Caco-2 (cell line): ENCODE results near the gene GFAP. TPM values are rescaled to one million over a fixed set of nuclear protein-coding genes. Genes with fewer than 3 reads are reported as not detected.

Experiments
- BruUV-seq: library from RNA; stranded (reverse); fragments of 400-500 nt; replicated peaks from 2 replicates; lab custom pipeline; 2021; lab: Mats Ljungman, UMichigan
- CTCF ChIA-PET: fragments of 300-600 bp; sonication (Branson Sonifier 250); formaldehyde crosslinking; loops from one replicate; lab custom pipeline; 2022; ENCODE audit warnings: antibody characterized with exemption; lab: Charles Lee
- POLR2A ChIA-PET: fragments of 300-600 bp; sonication (Branson Sonifier 250); formaldehyde crosslinking; loops from one replicate; lab custom pipeline; 2022; ENCODE audit warnings: antibody characterized with exemption; lab: Charles Lee
- DNase-seq, 2 experiments: peaks; one replicate each; pipeline versions ENCODE4 v3.0.0 to v3.0.0-alpha.2; 2020 to 2022
- H3K27me3 ChIP-seq: replicated peaks from 2 replicates; pipeline ENCODE4 v1.6.0; 2011; ENCODE audit warnings: low read length; ENCODE audit not compliant: control insufficient read depth, insufficient read depth
- H3K36me3 ChIP-seq: 2 replicates; pipeline ENCODE4 v1.5.1; 2011; ENCODE audit warnings: low read length; ENCODE audit not compliant: control insufficient read depth, insufficient read depth
- H3K4me1 ChIP-seq: fragments of 250-450 bp; sonication (Bioruptor Pico); 2 replicates; pipeline ENCODE4 v1.5.1; 2020; ENCODE audit warnings: mild to moderate bottlenecking
- H3K4me3 ChIP-seq: 2 replicates; pipeline ENCODE4 v1.5.1; 2011; ENCODE audit warnings: low read depth, mild to moderate bottlenecking, control low read depth, low read length
- H3K9me3 ChIP-seq: fragments of 250-450 bp; sonication (Bioruptor Pico); 2 replicates; pipeline ENCODE4 v1.5.1; 2020; ENCODE audit warnings: mild to moderate bottlenecking, moderate library complexity
- H3K27ac Mint-ChIP-seq: one replicate; pipeline ENCODE4 v1.8.0; 2022; ENCODE audit warnings: mixed read lengths; ENCODE audit not compliant: unreplicated experiment
- H3K27me3 Mint-ChIP-seq: one replicate; pipeline ENCODE4 v1.8.0; 2022; ENCODE audit warnings: mixed read lengths; ENCODE audit not compliant: insufficient read depth, unreplicated experiment
- H3K36me3 Mint-ChIP-seq: one replicate; pipeline ENCODE4 v1.8.0; 2022; ENCODE audit warnings: mild to moderate bottlenecking, mixed read lengths; ENCODE audit not compliant: insufficient read depth, unreplicated experiment
- H3K4me1 Mint-ChIP-seq: one replicate; pipeline ENCODE4 v1.8.0; 2022; ENCODE audit warnings: low read depth, mixed read lengths; ENCODE audit not compliant: unreplicated experiment
- H3K4me3 Mint-ChIP-seq: one replicate; pipeline ENCODE4 v1.8.0; 2022; ENCODE audit warnings: mild to moderate bottlenecking, moderate library complexity, mixed read lengths; ENCODE audit not compliant: unreplicated experiment
- H3K9me3 Mint-ChIP-seq: one replicate; pipeline ENCODE4 v1.8.0; 2022; ENCODE audit warnings: mixed read lengths; ENCODE audit not compliant: unreplicated experiment
- intact Hi-C: fragments of 100-400 bp; cut with micrococcal nuclease; formaldehyde crosslinking; loops from one replicate; pipeline ENCODE4 v1.10.0; 2022; ENCODE audit not compliant: unreplicated experiment
- total RNA-seq: library from RNA; stranded (reverse); gene quantifications from 2 replicates; pipeline ENCODE4 v1.2.3, GENCODE V29; 2022
- TF ChIP-seq, protein P1 (sequence below), 2 experiments: fragments of 200-600 bp in 1 of 2; IDR thresholded peaks; 1 replicate in 1 of 2; 2 replicates in 1 of 2; pipeline versions ENCODE4 v1.5.1 to v1.8.0; 2011 to 2022; ENCODE audit warnings: antibody characterized with exemption in 1 of 2, control low read depth in 1 of 2, inconsistent platforms in 1 of 2, low read depth in 1 of 2, low read length in 1 of 2, mild to moderate bottlenecking in 1 of 2, moderate library complexity in 1 of 2; ENCODE audit not compliant: insufficient read depth in 1 of 2, severe bottlenecking in 1 of 2, unreplicated experiment in 1 of 2

GFAP gene
- total RNA-seq, 1 experiment from 2014 or later: not detected

DNA sequence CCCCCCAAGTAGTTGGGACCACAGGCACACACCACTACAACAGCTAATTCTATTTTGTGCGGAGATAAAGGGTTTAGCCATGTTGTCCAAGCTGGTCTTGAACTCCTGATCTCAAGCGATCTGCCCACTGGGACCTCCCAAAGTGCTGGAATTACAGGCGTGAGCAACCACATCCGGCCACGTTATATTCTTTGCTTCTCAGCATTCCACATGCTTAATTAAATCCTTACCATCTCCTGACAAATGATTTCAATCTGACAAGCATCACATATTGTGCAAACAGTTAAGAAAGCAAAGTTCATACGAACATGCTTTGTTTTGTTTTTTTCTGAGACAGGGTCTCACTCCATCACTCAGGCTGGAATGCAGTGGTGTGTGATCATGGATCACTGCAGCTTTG, 49.4 kb downstream of the GFAP start:
- no peak overlapping the region for H3K27ac Mint-ChIP-seq
- H3K4me1 ChIP-seq: no peaks in the 10 kb centered on the region
- no peak for DNase-seq
- no peaks in the 10 kb centered on the region for H3K4me1 Mint-ChIP-seq
- TF ChIP-seq, protein P1, sequence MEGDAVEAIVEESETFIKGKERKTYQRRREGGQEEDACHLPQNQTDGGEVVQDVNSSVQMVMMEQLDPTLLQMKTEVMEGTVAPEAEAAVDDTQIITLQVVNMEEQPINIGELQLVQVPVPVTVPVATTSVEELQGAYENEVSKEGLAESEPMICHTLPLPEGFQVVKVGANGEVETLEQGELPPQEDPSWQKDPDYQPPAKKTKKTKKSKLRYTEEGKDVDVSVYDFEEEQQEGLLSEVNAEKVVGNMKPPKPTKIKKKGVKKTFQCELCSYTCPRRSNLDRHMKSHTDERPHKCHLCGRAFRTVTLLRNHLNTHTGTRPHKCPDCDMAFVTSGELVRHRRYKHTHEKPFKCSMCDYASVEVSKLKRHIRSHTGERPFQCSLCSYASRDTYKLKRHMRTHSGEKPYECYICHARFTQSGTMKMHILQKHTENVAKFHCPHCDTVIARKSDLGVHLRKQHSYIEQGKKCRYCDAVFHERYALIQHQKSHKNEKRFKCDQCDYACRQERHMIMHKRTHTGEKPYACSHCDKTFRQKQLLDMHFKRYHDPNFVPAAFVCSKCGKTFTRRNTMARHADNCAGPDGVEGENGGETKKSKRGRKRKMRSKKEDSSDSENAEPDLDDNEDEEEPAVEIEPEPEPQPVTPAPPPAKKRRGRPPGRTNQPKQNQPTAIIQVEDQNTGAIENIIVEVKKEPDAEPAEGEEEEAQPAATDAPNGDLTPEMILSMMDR (IDR thresholded peaks at IDR 0.05; ENCODE audit: insufficient read depth in 1 of 2, low read depth in 1 of 2, low read length in 1 of 2, severe bottlenecking in 1 of 2, unreplicated experiment in 1 of 2): no peak
- no TSS peak for BruUV-seq
- no peak overlapping the region for H3K4me3 ChIP-seq
- intact Hi-C loops: loop anchor here (1.0 to 5.0 kb wide), 3 partner anchors 87 to 334 kb away; no protein-coding TSS in a partner anchor
- H3K36me3 Mint-ChIP-seq: peaks cover 67% of the 10 kb centered on the region
- H3K27me3 ChIP-seq: no peaks in the 10 kb centered on the region
- H3K27me3 Mint-ChIP-seq: no peaks in the 10 kb centered on the region
- POLR2A ChIA-PET: no interaction called here
- H3K9me3 Mint-ChIP-seq: no peaks in the 10 kb centered on the region
- CTCF ChIA-PET: interaction anchor here (4.1 kb wide), 1 partner anchor 87 kb away, joined by 23 read pairs; no protein-coding TSS in a partner anchor
- no peaks in the 10 kb centered on the region for H3K9me3 ChIP-seq
- peaks cover 3% of the 10 kb centered on the region; the same call in 1 of the 2 replicates for H3K36me3 ChIP-seq
- no peak overlapping the region for H3K4me3 Mint-ChIP-seq

DNA sequence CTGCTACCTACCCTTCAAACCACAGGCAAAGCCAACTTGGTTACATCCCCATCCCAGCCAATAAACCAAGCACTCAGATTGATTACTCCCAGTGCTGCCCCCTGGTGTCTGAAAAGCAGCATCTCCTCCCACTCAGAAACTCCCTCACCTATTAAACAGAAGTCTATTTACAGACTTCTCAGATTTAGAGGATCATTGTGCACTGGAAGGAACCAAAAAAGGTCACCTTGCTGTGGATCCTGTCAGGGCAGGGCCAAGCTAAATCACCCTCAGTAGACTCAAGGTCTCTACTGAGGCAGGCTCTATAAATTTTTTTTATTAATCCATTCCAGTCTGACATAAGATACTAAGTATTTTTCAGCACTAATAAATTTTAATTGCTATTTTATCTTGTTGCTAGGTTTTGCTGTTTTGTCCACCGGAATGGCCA, 50.1 kb downstream of the GFAP start:
- Mint-ChIP-seq H3K4me3 (no peak overlapping the region), H3K36me3 (peaks cover 73% of the 10 kb centered on the region), H3K9me3 (no peaks in the 10 kb centered on the region), H3K4me1 (no peaks in the 10 kb centered on the region), H3K27me3 (no peaks in the 10 kb centered on the region), H3K27ac (no peak overlapping the region)
- peak; percentile 72 to 81 for DNase-seq
- H3K36me3 ChIP-seq: peaks cover 3% of the 10 kb centered on the region; the same call in 1 of the 2 replicates
- TF ChIP-seq, protein P1 (IDR thresholded peaks at IDR 0.05; ENCODE audit: insufficient read depth in 1 of 2, low read depth in 1 of 2, low read length in 1 of 2, severe bottlenecking in 1 of 2, unreplicated experiment in 1 of 2): peak; percentile 82 to 86
- ChIA-PET POLR2A (interaction anchor here (0.5 kb wide), 1 partner anchor 361 kb away, joined by 3 read pairs; no protein-coding TSS in a partner anchor), CTCF (interaction anchor here (1.6 to 4.1 kb wide), 3 partner anchors 11 to 90 kb away, joined by 3 to 23 read pairs (median 5); no protein-coding TSS in a partner anchor)
- intact Hi-C loops: loop anchor here (1.0 to 5.0 kb wide), 3 partner anchors 86 to 333 kb away; no protein-coding TSS in a partner anchor
- H3K4me3 ChIP-seq: no peak overlapping the region
- H3K4me1 ChIP-seq: no peaks in the 10 kb centered on the region
- no peaks in the 10 kb centered on the region for H3K27me3 ChIP-seq
- H3K9me3 ChIP-seq: no peaks in the 10 kb centered on the region
- BruUV-seq: no TSS peak

DNA sequence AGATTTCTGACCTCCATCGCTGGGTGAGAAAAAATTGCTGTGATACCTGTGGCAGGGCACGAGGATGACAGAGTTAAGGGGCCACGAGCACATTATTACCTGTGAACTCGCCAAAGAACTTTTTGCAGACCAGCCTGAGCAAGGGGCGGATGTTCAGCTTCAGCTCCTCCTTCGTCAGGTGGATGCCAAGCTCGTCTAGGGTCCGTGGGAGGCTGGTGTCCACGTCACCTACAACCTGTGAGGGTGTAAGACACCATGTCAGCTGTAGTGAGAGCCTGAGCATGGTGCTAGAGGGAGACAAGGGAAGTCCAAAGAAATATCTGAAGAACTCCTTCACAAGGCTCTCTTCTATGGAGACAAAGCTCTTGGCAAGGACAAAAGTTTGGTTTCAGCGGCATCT, 50.5 kb downstream of the GFAP start:
- H3K4me3 Mint-ChIP-seq: no peak overlapping the region
- POLR2A ChIA-PET: interaction anchor here (0.5 kb wide), 1 partner anchor 361 kb away, joined by 3 read pairs; no protein-coding TSS in a partner anchor
- no peaks in the 10 kb centered on the region for H3K27me3 Mint-ChIP-seq
- DNase-seq: no peak
- CTCF ChIA-PET: interaction anchor here (1.6 to 3.3 kb wide), 3 partner anchors 12 to 89 kb away, joined by 3 to 14 read pairs (median 5); no protein-coding TSS in a partner anchor
- BruUV-seq: no TSS peak
- no peaks in the 10 kb centered on the region for H3K9me3 Mint-ChIP-seq
- H3K4me1 Mint-ChIP-seq: no peaks in the 10 kb centered on the region
- Histone ChIP-seq H3K36me3 (peaks cover 3% of the 10 kb centered on the region; the same call in 1 of the 2 replicates), H3K9me3 (no peaks in the 10 kb centered on the region), H3K27me3 (no peaks in the 10 kb centered on the region), H3K4me1 (no peaks in the 10 kb centered on the region), H3K4me3 (no peak overlapping the region)
- no peak overlapping the region for H3K27ac Mint-ChIP-seq
- TF ChIP-seq, protein P1 (IDR thresholded peaks at IDR 0.05; ENCODE audit: insufficient read depth in 1 of 2, low read depth in 1 of 2, low read length in 1 of 2, severe bottlenecking in 1 of 2, unreplicated experiment in 1 of 2): no peak
- peaks cover 78% of the 10 kb centered on the region for H3K36me3 Mint-ChIP-seq
- intact Hi-C loops: loop anchor here (1.0 to 5.0 kb wide), 3 partner anchors 86 to 333 kb away; no protein-coding TSS in a partner anchor
